Caco-2 (cell line): ENCODE data around the gene DNAJC19. TPM values are rescaled to one million over a fixed set of nuclear protein-coding genes. Genes with fewer than 3 reads are reported as not detected.

Experiments used
- BruUV-seq: library from RNA; stranded (reverse); fragments of 400-500 nt; replicated peaks from 2 replicates; lab custom pipeline; 2021; lab: Mats Ljungman, UMichigan
- CTCF ChIA-PET: fragments of 300-600 bp; sonication (Branson Sonifier 250); formaldehyde crosslinking; loops from one replicate; lab custom pipeline; 2022; ENCODE audit warnings: antibody characterized with exemption; lab: Charles Lee
- POLR2A ChIA-PET: fragments of 300-600 bp; sonication (Branson Sonifier 250); formaldehyde crosslinking; loops from one replicate; lab custom pipeline; 2022; ENCODE audit warnings: antibody characterized with exemption; lab: Charles Lee
- DNase-seq, 2 experiments: peaks; one replicate each; pipeline versions ENCODE4 v3.0.0 to v3.0.0-alpha.2; 2020 to 2022
- H3K27me3 ChIP-seq: replicated peaks from 2 replicates; pipeline ENCODE4 v1.6.0; 2011; ENCODE audit warnings: low read length; ENCODE audit not compliant: control insufficient read depth, insufficient read depth
- H3K36me3 ChIP-seq: 2 replicates; pipeline ENCODE4 v1.5.1; 2011; ENCODE audit warnings: low read length; ENCODE audit not compliant: control insufficient read depth, insufficient read depth
- H3K4me1 ChIP-seq: fragments of 250-450 bp; sonication (Bioruptor Pico); 2 replicates; pipeline ENCODE4 v1.5.1; 2020; ENCODE audit warnings: mild to moderate bottlenecking
- H3K4me3 ChIP-seq: 2 replicates; pipeline ENCODE4 v1.5.1; 2011; ENCODE audit warnings: low read depth, mild to moderate bottlenecking, control low read depth, low read length
- H3K9me3 ChIP-seq: fragments of 250-450 bp; sonication (Bioruptor Pico); 2 replicates; pipeline ENCODE4 v1.5.1; 2020; ENCODE audit warnings: mild to moderate bottlenecking, moderate library complexity
- H3K27ac Mint-ChIP-seq: one replicate; pipeline ENCODE4 v1.8.0; 2022; ENCODE audit warnings: mixed read lengths; ENCODE audit not compliant: unreplicated experiment
- H3K27me3 Mint-ChIP-seq: one replicate; pipeline ENCODE4 v1.8.0; 2022; ENCODE audit warnings: mixed read lengths; ENCODE audit not compliant: insufficient read depth, unreplicated experiment
- H3K36me3 Mint-ChIP-seq: one replicate; pipeline ENCODE4 v1.8.0; 2022; ENCODE audit warnings: mild to moderate bottlenecking, mixed read lengths; ENCODE audit not compliant: insufficient read depth, unreplicated experiment
- H3K4me1 Mint-ChIP-seq: one replicate; pipeline ENCODE4 v1.8.0; 2022; ENCODE audit warnings: low read depth, mixed read lengths; ENCODE audit not compliant: unreplicated experiment
- H3K4me3 Mint-ChIP-seq: one replicate; pipeline ENCODE4 v1.8.0; 2022; ENCODE audit warnings: mild to moderate bottlenecking, moderate library complexity, mixed read lengths; ENCODE audit not compliant: unreplicated experiment
- H3K9me3 Mint-ChIP-seq: one replicate; pipeline ENCODE4 v1.8.0; 2022; ENCODE audit warnings: mixed read lengths; ENCODE audit not compliant: unreplicated experiment
- intact Hi-C: fragments of 100-400 bp; cut with micrococcal nuclease; formaldehyde crosslinking; loops from one replicate; pipeline ENCODE4 v1.10.0; 2022; ENCODE audit not compliant: unreplicated experiment
- total RNA-seq: library from RNA; stranded (reverse); gene quantifications from 2 replicates; pipeline ENCODE4 v1.2.3, GENCODE V29; 2022
- TF ChIP-seq, protein P1 (sequence below), 2 experiments: fragments of 200-600 bp in 1 of 2; IDR thresholded peaks; 1 replicate in 1 of 2; 2 replicates in 1 of 2; pipeline versions ENCODE4 v1.5.1 to v1.8.0; 2011 to 2022; ENCODE audit warnings: antibody characterized with exemption in 1 of 2, control low read depth in 1 of 2, inconsistent platforms in 1 of 2, low read depth in 1 of 2, low read length in 1 of 2, mild to moderate bottlenecking in 1 of 2, moderate library complexity in 1 of 2; ENCODE audit not compliant: insufficient read depth in 1 of 2, severe bottlenecking in 1 of 2, unreplicated experiment in 1 of 2

DNAJC19 gene
- total RNA-seq, 1 experiment from 2014 or later: 71.8 TPM

DNA sequence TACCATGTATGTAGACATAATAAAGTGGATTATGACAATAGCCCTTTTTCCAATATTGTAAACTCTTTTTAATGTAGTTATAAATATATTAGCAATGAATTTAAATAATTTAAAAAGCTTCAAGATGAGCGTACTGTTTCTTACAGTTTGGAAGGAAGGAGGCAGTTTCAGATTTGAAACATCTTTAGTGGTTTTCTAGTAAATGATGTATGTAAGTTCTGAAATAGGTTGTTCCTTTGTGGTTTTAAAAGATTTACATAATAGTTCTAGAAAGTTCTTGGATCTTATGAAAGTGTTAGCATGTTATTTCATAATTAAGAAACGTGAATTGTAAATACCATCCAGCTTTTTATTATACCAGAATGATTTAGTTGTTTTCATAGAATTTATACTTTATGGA is 16.0 kb downstream of the DNAJC19 start:
- no peaks in the 10 kb centered on the region for H3K36me3 ChIP-seq
- no peaks in the 10 kb centered on the region for H3K4me1 ChIP-seq
- DNase-seq: no peak
- H3K36me3 Mint-ChIP-seq: peaks cover 48% of the 10 kb centered on the region
- POLR2A ChIA-PET: no interaction called here
- no peaks in the 10 kb centered on the region for H3K9me3 ChIP-seq
- TF ChIP-seq, protein P1, sequence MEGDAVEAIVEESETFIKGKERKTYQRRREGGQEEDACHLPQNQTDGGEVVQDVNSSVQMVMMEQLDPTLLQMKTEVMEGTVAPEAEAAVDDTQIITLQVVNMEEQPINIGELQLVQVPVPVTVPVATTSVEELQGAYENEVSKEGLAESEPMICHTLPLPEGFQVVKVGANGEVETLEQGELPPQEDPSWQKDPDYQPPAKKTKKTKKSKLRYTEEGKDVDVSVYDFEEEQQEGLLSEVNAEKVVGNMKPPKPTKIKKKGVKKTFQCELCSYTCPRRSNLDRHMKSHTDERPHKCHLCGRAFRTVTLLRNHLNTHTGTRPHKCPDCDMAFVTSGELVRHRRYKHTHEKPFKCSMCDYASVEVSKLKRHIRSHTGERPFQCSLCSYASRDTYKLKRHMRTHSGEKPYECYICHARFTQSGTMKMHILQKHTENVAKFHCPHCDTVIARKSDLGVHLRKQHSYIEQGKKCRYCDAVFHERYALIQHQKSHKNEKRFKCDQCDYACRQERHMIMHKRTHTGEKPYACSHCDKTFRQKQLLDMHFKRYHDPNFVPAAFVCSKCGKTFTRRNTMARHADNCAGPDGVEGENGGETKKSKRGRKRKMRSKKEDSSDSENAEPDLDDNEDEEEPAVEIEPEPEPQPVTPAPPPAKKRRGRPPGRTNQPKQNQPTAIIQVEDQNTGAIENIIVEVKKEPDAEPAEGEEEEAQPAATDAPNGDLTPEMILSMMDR (IDR thresholded peaks at IDR 0.05; ENCODE audit: insufficient read depth in 1 of 2, low read depth in 1 of 2, low read length in 1 of 2, severe bottlenecking in 1 of 2, unreplicated experiment in 1 of 2): no peak
- intact Hi-C loops: no loop called here
- H3K27ac Mint-ChIP-seq: no peak overlapping the region
- no peaks in the 10 kb centered on the region for H3K27me3 ChIP-seq
- H3K4me3 Mint-ChIP-seq: no peak overlapping the region
- no peaks in the 10 kb centered on the region for H3K27me3 Mint-ChIP-seq
- H3K9me3 Mint-ChIP-seq: no peaks in the 10 kb centered on the region
- H3K4me1 Mint-ChIP-seq: no peaks in the 10 kb centered on the region
- H3K4me3 ChIP-seq: no peak overlapping the region
- CTCF ChIA-PET: no interaction called here
- BruUV-seq: no TSS peak

DNA sequence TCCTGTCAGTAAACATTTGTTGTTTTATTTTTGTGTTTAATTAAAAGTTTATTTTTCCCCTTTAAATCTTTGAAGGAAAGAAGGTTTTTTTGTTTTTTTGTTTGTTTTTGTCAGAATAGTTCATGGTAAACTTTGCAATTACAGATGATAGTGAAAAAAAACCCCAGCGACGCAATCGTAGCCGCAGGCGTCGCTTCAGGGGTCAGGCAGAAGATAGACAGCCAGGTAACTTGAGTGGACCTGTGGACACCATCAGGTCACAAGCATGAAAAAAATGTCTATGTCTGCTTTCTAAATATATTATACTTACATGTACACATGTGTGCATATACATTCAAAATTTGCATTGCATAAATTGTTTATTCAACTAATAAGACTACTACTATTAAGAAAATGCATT is 18.6 kb downstream of the DNAJC19 start:
- Histone ChIP-seq H3K4me3 (no peak overlapping the region), H3K4me1 (no peaks in the 10 kb centered on the region), H3K9me3 (no peaks in the 10 kb centered on the region), H3K36me3 (no peaks in the 10 kb centered on the region), H3K27me3 (no peaks in the 10 kb centered on the region)
- Mint-ChIP-seq H3K27ac (no peak overlapping the region), H3K4me3 (no peak overlapping the region), H3K36me3 (peaks cover 46% of the 10 kb centered on the region), H3K4me1 (no peaks in the 10 kb centered on the region), H3K9me3 (no peaks in the 10 kb centered on the region), H3K27me3 (no peaks in the 10 kb centered on the region)
- POLR2A ChIA-PET: no interaction called here
- CTCF ChIA-PET: no interaction called here
- TF ChIP-seq, protein P1 (IDR thresholded peaks at IDR 0.05; ENCODE audit: insufficient read depth in 1 of 2, low read depth in 1 of 2, low read length in 1 of 2, severe bottlenecking in 1 of 2, unreplicated experiment in 1 of 2): no peak
- no TSS peak for BruUV-seq
- intact Hi-C loops: no loop called here
- DNase-seq: no peak

DNA sequence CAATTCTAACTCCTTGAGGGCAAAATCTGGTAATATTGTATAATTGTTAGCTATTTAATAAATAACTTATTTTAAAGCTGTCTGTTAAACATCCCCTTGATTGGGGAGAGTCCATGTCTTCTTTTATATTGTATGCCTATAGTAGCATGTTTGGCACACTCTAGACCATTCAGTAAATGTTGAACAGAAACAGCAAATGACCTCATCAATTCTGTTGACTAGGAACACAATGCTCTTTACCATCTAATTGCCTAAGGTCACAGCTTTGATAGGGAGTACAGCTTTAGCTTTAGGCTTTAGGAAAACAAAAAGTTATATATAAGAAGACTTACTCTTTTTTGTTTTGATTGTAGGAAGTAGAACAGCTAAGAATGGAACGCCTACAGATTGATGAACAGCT is 27.0 kb downstream of the DNAJC19 start:
- H3K4me1 ChIP-seq: no peaks in the 10 kb centered on the region
- no peaks in the 10 kb centered on the region for H3K9me3 ChIP-seq
- intact Hi-C loops: no loop called here
- DNase-seq: no peak
- no peaks in the 10 kb centered on the region for H3K9me3 Mint-ChIP-seq
- no peak overlapping the region for H3K4me3 Mint-ChIP-seq
- H3K27me3 ChIP-seq: no peaks in the 10 kb centered on the region
- POLR2A ChIA-PET: no interaction called here
- no peak overlapping the region for H3K27ac Mint-ChIP-seq
- CTCF ChIA-PET: no interaction called here
- no TSS peak for BruUV-seq
- no peaks in the 10 kb centered on the region for H3K36me3 ChIP-seq
- H3K4me1 Mint-ChIP-seq: no peaks in the 10 kb centered on the region
- H3K36me3 Mint-ChIP-seq: peaks cover 60% of the 10 kb centered on the region
- H3K27me3 Mint-ChIP-seq: no peaks in the 10 kb centered on the region
- TF ChIP-seq, protein P1 (IDR thresholded peaks at IDR 0.05; ENCODE audit: insufficient read depth in 1 of 2, low read depth in 1 of 2, low read length in 1 of 2, severe bottlenecking in 1 of 2, unreplicated experiment in 1 of 2): no peak
- no peak overlapping the region for H3K4me3 ChIP-seq
